Astrocyte (in vitro differentiated cells and primary cell): Measurements from ENCODE around the gene CFAP58. TPM values are rescaled to one million over a fixed set of nuclear protein-coding genes. Genes with fewer than 3 reads are reported as not detected.

Experiments used
- DNase-seq: peaks from one replicate; pipeline ENCODE4 v3.0.0-alpha.2; 2010; ENCODE audit warnings: low read depth
- FAIRE-seq: peaks from 2 replicates; lab custom pipeline; 2011; peaks lifted over from hg19 to GRCh38; lab: Jason Lieb, UNC
- H2AFZ ChIP-seq: 2 replicates; pipeline ENCODE4 v1.6.0; 2012; ENCODE audit warnings: low read depth, low read length, inconsistent platforms
- H3K27ac ChIP-seq: 2 replicates; pipeline ENCODE4 v1.5.1; 2011; ENCODE audit warnings: low read depth, low read length, inconsistent platforms
- H3K27me3 ChIP-seq: 2 replicates; pipeline ENCODE4 v1.6.0; 2011; ENCODE audit warnings: low read length, inconsistent platforms; ENCODE audit not compliant: insufficient read depth
- H3K36me3 ChIP-seq: 2 replicates; pipeline ENCODE4 v1.5.1; 2011; ENCODE audit warnings: low read length, inconsistent platforms; ENCODE audit not compliant: insufficient read depth
- H3K4me1 ChIP-seq: 2 replicates; pipeline ENCODE4 v1.5.1; 2011; ENCODE audit warnings: low read length, inconsistent platforms; ENCODE audit not compliant: insufficient read depth
- H3K4me2 ChIP-seq: 2 replicates; pipeline ENCODE4 v1.6.0; 2012; ENCODE audit warnings: low read length, inconsistent platforms
- H3K4me3 ChIP-seq: 2 replicates; pipeline ENCODE4 v1.5.1; 2011; ENCODE audit warnings: low read depth, mild to moderate bottlenecking, low read length, inconsistent platforms; ENCODE audit not compliant: insufficient read depth
- H3K79me2 ChIP-seq: 2 replicates; pipeline ENCODE4 v1.6.0; 2012; ENCODE audit warnings: mild to moderate bottlenecking, low read length, inconsistent platforms; ENCODE audit not compliant: insufficient read depth
- H3K9ac ChIP-seq: 2 replicates; pipeline ENCODE4 v1.6.0; 2012; ENCODE audit warnings: mild to moderate bottlenecking, low read length, inconsistent platforms
- H3K9me3 ChIP-seq: 2 replicates; pipeline ENCODE4 v1.5.1; 2012; ENCODE audit warnings: low read depth, mild to moderate bottlenecking, low read length, inconsistent platforms; ENCODE audit not compliant: insufficient read depth
- H4K20me1 ChIP-seq: 2 replicates; pipeline ENCODE4 v1.6.0; 2012; ENCODE audit warnings: low read length, inconsistent platforms; ENCODE audit not compliant: insufficient read depth
- H3K27ac Mint-ChIP-seq: one replicate; pipeline ENCODE4 v1.8.0; 2021; ENCODE audit warnings: mild to moderate bottlenecking, mixed read lengths; ENCODE audit not compliant: unreplicated experiment
- H3K27me3 Mint-ChIP-seq: one replicate; pipeline ENCODE4 v1.8.0; 2021; ENCODE audit warnings: low read depth, mixed read lengths; ENCODE audit not compliant: unreplicated experiment
- H3K36me3 Mint-ChIP-seq: one replicate; pipeline ENCODE4 v1.8.0; 2021; ENCODE audit warnings: low read depth, mixed read lengths; ENCODE audit not compliant: unreplicated experiment
- H3K4me1 Mint-ChIP-seq: one replicate; pipeline ENCODE4 v1.8.0; 2021; ENCODE audit warnings: low read depth, mixed read lengths; ENCODE audit not compliant: unreplicated experiment
- H3K4me3 Mint-ChIP-seq: one replicate; pipeline ENCODE4 v1.8.0; 2021; ENCODE audit warnings: mild to moderate bottlenecking, moderate library complexity, mixed read lengths; ENCODE audit not compliant: unreplicated experiment
- H3K9me3 Mint-ChIP-seq: one replicate; pipeline ENCODE4 v1.8.0; 2021; ENCODE audit warnings: mild to moderate bottlenecking, mixed read lengths; ENCODE audit not compliant: unreplicated experiment
- EZH2 ChIP-seq: IDR thresholded peaks from 2 replicates; pipeline ENCODE4 v1.6.1; 2012; ENCODE audit warnings: mild to moderate bottlenecking, low read length, inconsistent platforms; ENCODE audit not compliant: insufficient read depth
- total RNA-seq: library from RNA; stranded (reverse); gene quantifications from 2 replicates; pipeline ENCODE4 v1.2.1, GENCODE V29; 2021
- TF ChIP-seq, protein P1 (sequence below): IDR thresholded peaks from 2 replicates; pipeline ENCODE4 v1.5.1; 2011; ENCODE audit warnings: low read depth, mild to moderate bottlenecking, inconsistent platforms, low read length, moderate library complexity; ENCODE audit not compliant: insufficient read depth

The CFAP58 gene
- total RNA-seq, 1 donor from 2014 or later: 0.86 TPM

DNA sequence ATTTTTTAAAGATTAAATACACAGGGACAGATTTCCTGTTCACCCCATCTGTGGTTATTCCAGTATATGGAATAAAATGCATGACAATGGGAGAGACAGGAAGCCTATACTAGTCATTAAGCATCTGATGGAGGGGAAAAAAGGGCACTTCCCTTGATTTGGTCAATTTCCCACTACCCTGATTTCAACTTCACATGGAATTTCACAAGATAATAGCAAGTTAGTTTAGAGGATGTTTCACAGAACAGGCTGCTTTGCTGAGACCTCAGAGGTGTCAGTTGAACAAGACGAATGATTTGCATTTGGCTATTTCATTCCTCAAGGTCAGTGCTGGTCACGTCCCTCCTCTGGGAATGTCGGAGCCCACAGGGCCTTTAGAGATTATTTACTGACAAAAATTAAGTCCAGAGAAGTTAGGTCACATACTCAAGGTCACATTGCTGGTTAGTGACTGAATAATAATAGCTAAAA lies 10.7 kb upstream of the CFAP58 start:
- Histone ChIP-seq H3K36me3 (no peaks in the 10 kb centered on the region), H3K27me3 (no peaks in the 10 kb centered on the region), H3K27ac (no peak overlapping the region), H3K9me3 (no peaks in the 10 kb centered on the region), H3K4me2 (peak overlapping the region; percentile 44), H3K4me3 (no peak overlapping the region), H3K79me2 (peaks cover 7% of the 10 kb centered on the region), H2AFZ (no peak overlapping the region), H4K20me1 (no peaks in the 10 kb centered on the region), H3K9ac (peak overlapping the region; percentile 24), H3K4me1 (peaks cover 21% of the 10 kb centered on the region)
- no peak overlapping the region for H3K27ac Mint-ChIP-seq
- peaks cover 2% of the 10 kb centered on the region for H3K27me3 Mint-ChIP-seq
- no peak overlapping the region for H3K4me3 Mint-ChIP-seq
- H3K9me3 Mint-ChIP-seq: no peaks in the 10 kb centered on the region
- H3K4me1 Mint-ChIP-seq: peaks cover 8% of the 10 kb centered on the region
- no peaks in the 10 kb centered on the region for H3K36me3 Mint-ChIP-seq
- TF ChIP-seq, protein P1, sequence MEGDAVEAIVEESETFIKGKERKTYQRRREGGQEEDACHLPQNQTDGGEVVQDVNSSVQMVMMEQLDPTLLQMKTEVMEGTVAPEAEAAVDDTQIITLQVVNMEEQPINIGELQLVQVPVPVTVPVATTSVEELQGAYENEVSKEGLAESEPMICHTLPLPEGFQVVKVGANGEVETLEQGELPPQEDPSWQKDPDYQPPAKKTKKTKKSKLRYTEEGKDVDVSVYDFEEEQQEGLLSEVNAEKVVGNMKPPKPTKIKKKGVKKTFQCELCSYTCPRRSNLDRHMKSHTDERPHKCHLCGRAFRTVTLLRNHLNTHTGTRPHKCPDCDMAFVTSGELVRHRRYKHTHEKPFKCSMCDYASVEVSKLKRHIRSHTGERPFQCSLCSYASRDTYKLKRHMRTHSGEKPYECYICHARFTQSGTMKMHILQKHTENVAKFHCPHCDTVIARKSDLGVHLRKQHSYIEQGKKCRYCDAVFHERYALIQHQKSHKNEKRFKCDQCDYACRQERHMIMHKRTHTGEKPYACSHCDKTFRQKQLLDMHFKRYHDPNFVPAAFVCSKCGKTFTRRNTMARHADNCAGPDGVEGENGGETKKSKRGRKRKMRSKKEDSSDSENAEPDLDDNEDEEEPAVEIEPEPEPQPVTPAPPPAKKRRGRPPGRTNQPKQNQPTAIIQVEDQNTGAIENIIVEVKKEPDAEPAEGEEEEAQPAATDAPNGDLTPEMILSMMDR: no peak
- TF ChIP-seq EZH2: no peak
- DNase-seq (peak; percentile 76), FAIRE-seq (no peak)

DNA sequence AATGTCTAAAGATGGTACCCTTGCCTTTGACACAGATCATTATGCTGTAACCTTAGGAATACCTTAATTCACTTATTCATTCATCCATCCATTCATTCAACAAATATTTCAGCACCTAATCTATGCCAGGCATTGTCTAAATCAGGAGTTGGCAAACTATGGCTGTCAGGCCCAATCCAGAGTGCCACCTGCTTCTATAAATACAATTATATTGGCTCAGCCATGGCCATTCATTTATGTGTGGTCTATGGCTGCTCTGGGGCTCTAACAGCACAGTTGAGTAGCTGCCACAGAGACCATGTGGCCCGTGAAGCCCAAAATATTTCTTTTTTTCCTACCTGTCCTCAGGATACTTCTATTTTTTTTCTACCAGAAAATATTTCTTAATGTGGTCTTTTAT lies 9.4 kb upstream of the CFAP58 start:
- Histone ChIP-seq H3K4me3 (no peak overlapping the region), H3K27ac (no peak overlapping the region), H3K79me2 (no peaks in the 10 kb centered on the region), H3K36me3 (no peaks in the 10 kb centered on the region), H4K20me1 (no peaks in the 10 kb centered on the region), H3K4me2 (no peak overlapping the region), H3K9me3 (no peaks in the 10 kb centered on the region), H2AFZ (no peak overlapping the region), H3K4me1 (peaks cover 18% of the 10 kb centered on the region), H3K27me3 (no peaks in the 10 kb centered on the region), H3K9ac (no peak overlapping the region)
- Mint-ChIP-seq H3K4me1 (peaks cover 5% of the 10 kb centered on the region), H3K9me3 (no peaks in the 10 kb centered on the region), H3K36me3 (no peaks in the 10 kb centered on the region), H3K27me3 (peaks cover 2% of the 10 kb centered on the region), H3K4me3 (no peak overlapping the region), H3K27ac (no peak overlapping the region)
- TF ChIP-seq EZH2: no peak
- TF ChIP-seq, protein P1: no peak
- no peak for DNase-seq
- FAIRE-seq: no peak

DNA sequence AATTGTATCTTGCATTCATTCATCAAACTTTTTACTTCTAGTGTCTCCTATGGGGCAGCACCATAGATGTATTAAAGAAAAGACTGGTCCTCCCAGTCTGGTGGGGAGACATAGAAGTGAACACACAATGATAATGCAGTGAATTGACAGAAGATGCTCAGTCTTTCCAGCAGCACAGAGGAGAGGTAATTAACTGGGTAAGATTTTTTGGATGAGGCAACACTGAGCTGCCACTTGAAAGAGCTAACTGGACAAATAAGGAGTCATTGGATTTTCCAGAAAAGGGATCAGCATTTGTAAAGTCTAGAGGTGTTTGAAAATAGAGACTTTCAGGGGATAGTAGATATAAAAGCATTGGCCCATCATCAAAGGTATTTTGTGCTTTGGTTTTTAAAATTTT lies 8.1 kb upstream of the CFAP58 start:
- Histone ChIP-seq H4K20me1 (no peaks in the 10 kb centered on the region), H3K4me3 (no peak overlapping the region), H2AFZ (no peak overlapping the region), H3K9me3 (no peaks in the 10 kb centered on the region), H3K4me2 (no peak overlapping the region), H3K27ac (no peak overlapping the region), H3K9ac (no peak overlapping the region), H3K36me3 (no peaks in the 10 kb centered on the region), H3K79me2 (no peaks in the 10 kb centered on the region), H3K4me1 (peaks cover 14% of the 10 kb centered on the region), H3K27me3 (no peaks in the 10 kb centered on the region)
- H3K36me3 Mint-ChIP-seq: no peaks in the 10 kb centered on the region
- H3K4me1 Mint-ChIP-seq: no peaks in the 10 kb centered on the region
- no peak for TF ChIP-seq EZH2
- TF ChIP-seq, protein P1: no peak
- H3K27ac Mint-ChIP-seq: no peak overlapping the region
- H3K4me3 Mint-ChIP-seq: no peak overlapping the region
- no peak for DNase-seq
- no peaks in the 10 kb centered on the region for H3K9me3 Mint-ChIP-seq
- no peak for FAIRE-seq
- H3K27me3 Mint-ChIP-seq: peaks cover 2% of the 10 kb centered on the region
